Endothelial cell of umbilical vein (primary cell): ENCODE data around the gene KITLG. TPM values are rescaled to one million over a fixed set of nuclear protein-coding genes. Genes with fewer than 3 reads are reported as not detected.

Experiments used
- BruUV-seq: library from RNA; stranded (reverse); fragments of 400-500 nt; replicated peaks from 2 replicates; lab custom pipeline; 2021; lab: Mats Ljungman, UMichigan
- CTCF ChIA-PET: fragments of 300-600, 350-600 bp; sonication (Branson Sonifier 250); formaldehyde crosslinking; loops from one replicate; lab custom pipeline; 2021; ENCODE audit warnings: antibody characterized with exemption, inconsistent platforms; lab: Charles Lee
- POLR2A ChIA-PET: fragments of 300-600, 350-600 bp; sonication (Branson Sonifier 250); formaldehyde crosslinking; loops from one replicate; lab custom pipeline; 2021; ENCODE audit warnings: antibody characterized with exemption, inconsistent platforms; lab: Charles Lee
- DNase-seq: peaks from one replicate; pipeline ENCODE4 v3.0.0-alpha.2; 2011; ENCODE audit warnings: low read depth, low spot score
- FAIRE-seq: peaks from 2 replicates; lab custom pipeline; 2011; peaks lifted over from hg19 to GRCh38; lab: Jason Lieb, UNC
- H2AFZ ChIP-seq: 2 replicates; pipeline ENCODE4 v1.6.0; 2012; ENCODE audit warnings: low read depth, low read length, control low read depth, inconsistent platforms
- H3K27ac ChIP-seq: 2 replicates; pipeline ENCODE4 v1.5.1; 2011; ENCODE audit warnings: low read depth, mild to moderate bottlenecking, control low read depth, low read length, moderate library complexity; ENCODE audit not compliant: insufficient read depth
- H3K27me3 ChIP-seq, 2 experiments: 2 replicates each; pipeline versions ENCODE4 v1.6.0 to v1.6.1; 2011; ENCODE audit warnings: low read length in 2 of 2, mixed read lengths in 1 of 2; ENCODE audit not compliant: control insufficient read depth in 2 of 2, insufficient read depth in 2 of 2
- H3K36me3 ChIP-seq, 2 experiments: 2 replicates in 1 of 2; 3 replicates in 1 of 2; pipeline ENCODE4 v1.5.1; 2011; ENCODE audit warnings: low read length in 2 of 2, mild to moderate bottlenecking in 1 of 2, moderate library complexity in 1 of 2; ENCODE audit not compliant: control insufficient read depth in 2 of 2, insufficient read depth in 2 of 2; ENCODE audit errors: extremely low read depth in 1 of 2
- H3K4me1 ChIP-seq: 3 replicates; pipeline ENCODE4 v1.5.1; 2011; ENCODE audit warnings: mild to moderate bottlenecking, low read length; ENCODE audit not compliant: control insufficient read depth, insufficient read depth; ENCODE audit errors: extremely low read depth
- H3K4me2 ChIP-seq: 2 replicates; pipeline ENCODE4 v1.6.1; 2011; ENCODE audit warnings: low read length, control low read depth, mixed read lengths; ENCODE audit not compliant: insufficient read depth
- H3K4me3 ChIP-seq, 3 experiments: fragments of 200-600 bp in 1 of 3; sonication (generic), shearing (Covaris generic) in 1 of 3; replicated peaks in 1 of 3; 2 replicates each; pipeline ENCODE4 v1.5.1; 2011 to 2016; ENCODE audit warnings: control low read depth in 3 of 3, low read length in 3 of 3, mild to moderate bottlenecking in 2 of 3, inconsistent platforms in 1 of 3, low read depth in 1 of 3, moderate library complexity in 1 of 3; ENCODE audit not compliant: insufficient read depth in 1 of 3
- H3K79me2 ChIP-seq: 2 replicates; pipeline ENCODE4 v1.6.0; 2012; ENCODE audit warnings: low read length, inconsistent platforms; ENCODE audit not compliant: control insufficient read depth, insufficient read depth
- H3K9ac ChIP-seq: replicated peaks from 2 replicates; pipeline ENCODE3; 2011; ENCODE audit warnings: low read length, control low read depth; ENCODE audit not compliant: insufficient read depth; ENCODE audit errors: extremely low read depth
- H3K9me1 ChIP-seq: replicated peaks from 3 replicates; pipeline ENCODE4 v1.6.0; 2011; ENCODE audit warnings: mild to moderate bottlenecking, low read length; ENCODE audit not compliant: control insufficient read depth, insufficient read depth; ENCODE audit errors: extremely low read depth
- H3K9me3 ChIP-seq: replicated peaks from 2 replicates; pipeline ENCODE4 v1.5.1; 2012; ENCODE audit warnings: low read length, inconsistent platforms; ENCODE audit not compliant: control insufficient read depth, insufficient read depth
- H4K20me1 ChIP-seq: replicated peaks from 2 replicates; pipeline ENCODE3; 2011; ENCODE audit warnings: mild to moderate bottlenecking, low read length; ENCODE audit not compliant: control insufficient read depth, insufficient read depth; ENCODE audit errors: extremely low read depth
- FOS ChIP-seq: IDR thresholded peaks from 2 replicates; pipeline ENCODE4 v1.6.1; 2011; ENCODE audit warnings: mild to moderate bottlenecking, low read length, moderate library complexity, borderline replicate concordance; ENCODE audit not compliant: insufficient read depth
- GATA2 ChIP-seq: IDR thresholded peaks from 2 replicates; pipeline ENCODE4 v1.7.0; 2011; ENCODE audit warnings: low read depth, mild to moderate bottlenecking, moderate library complexity, mixed read lengths, low read length; ENCODE audit not compliant: insufficient read length, insufficient read depth
- POLR2A ChIP-seq: IDR thresholded peaks from 2 replicates; pipeline ENCODE4 v1.6.1; 2012; ENCODE audit warnings: low read depth, mild to moderate bottlenecking, control low read depth, low read length
- dilution Hi-C: fragments of 300-500 bp; cut with MboI; formaldehyde crosslinking; loops from one replicate; pipeline ENCODE4 v1.15.0; 2019; ENCODE audit warnings: low sequenced_read_pairs; ENCODE audit not compliant: extremely low pct_ligation_motif_present
- intact Hi-C: fragments of 100-400 bp; cut with micrococcal nuclease; formaldehyde crosslinking; loops from one replicate; pipeline ENCODE4 v1.10.0; 2022
- polyA plus RNA-seq, 4 experiments: library from polyadenylated mRNA; depleted of rRNA in 3 of 4; stranded (reverse) in 3 of 4; unstranded in 1 of 4; fragments of >200 nt; gene quantifications; 2 replicates each; pipeline versions ENCODE4 v1.2.1 to v1.2.3, GENCODE V29; 2011 to 2012; ENCODE audit warnings: missing spikeins in 1 of 4
- total RNA-seq: library from RNA; stranded (reverse); gene quantifications from 2 replicates; pipeline ENCODE4 v1.2.3, GENCODE V29; 2021

The KITLG gene
- total and polyA plus RNA-seq, 2 donors (not counting 3 experiments of a cell fraction or from before 2014, with no cell fraction given), result 3.8 to 32.5 TPM

DNA sequence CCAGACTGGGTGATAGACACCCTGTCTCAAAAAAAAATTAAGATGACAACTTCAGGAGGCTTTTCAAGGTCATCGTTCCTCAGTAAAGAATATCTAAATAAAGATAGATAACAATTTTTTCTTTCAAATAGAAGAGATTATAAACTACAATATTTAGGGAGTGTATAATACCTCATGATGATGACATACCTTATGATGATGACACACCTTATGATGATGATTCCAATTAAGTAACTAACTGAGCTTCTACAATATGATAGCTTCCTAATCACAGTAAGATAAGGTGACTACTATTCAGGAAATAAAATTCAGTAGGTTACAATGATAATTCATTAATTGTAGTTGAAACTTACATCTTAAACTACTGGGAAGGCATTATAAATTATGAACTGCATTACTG, 40.4 kb downstream of the KITLG start:
- POLR2A ChIA-PET, result no interaction called here
- FAIRE-seq, result no peak
- CTCF ChIA-PET, result interaction anchor here (1.2 kb wide), 1 partner anchor 12 kb away, joined by 4 read pairs; no protein-coding TSS in a partner anchor

DNA sequence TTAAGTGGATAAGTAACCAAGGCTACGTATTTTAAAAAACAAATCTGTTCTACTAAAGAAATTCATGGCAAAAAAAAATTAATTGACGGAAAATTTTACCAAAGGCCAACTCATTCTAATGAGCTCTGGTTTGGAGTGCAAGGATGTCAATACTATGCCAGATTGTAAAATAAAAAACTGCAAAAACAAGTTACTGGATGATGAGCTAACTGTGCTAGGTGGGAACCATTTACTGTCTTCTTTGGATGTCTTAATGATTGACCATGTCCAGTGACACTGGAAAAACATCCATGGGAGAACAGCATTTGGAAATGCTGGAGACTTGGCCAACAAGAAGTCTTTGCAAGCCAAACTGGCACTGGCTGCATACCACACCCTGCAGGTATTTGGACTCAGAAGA, 41.6 kb downstream of the KITLG start:
- Histone ChIP-seq H3K27ac (no peak overlapping the region), H3K36me3 (no peaks in the 10 kb centered on the region), H3K4me3 (no peak overlapping the region), H3K9me1 (no peaks in the 10 kb centered on the region), H3K27me3 (no peaks in the 10 kb centered on the region), H4K20me1 (no peaks in the 10 kb centered on the region), H3K4me1 (no peaks in the 10 kb centered on the region), H2AFZ (no peak overlapping the region), H3K4me2 (no peak overlapping the region), H3K79me2 (no peaks in the 10 kb centered on the region), H3K9ac (no peak overlapping the region), H3K9me3 (no peaks in the 10 kb centered on the region)
- CTCF ChIA-PET, result interaction anchor here (1.1 kb wide), 2 partner anchors 10 to 27 kb away, joined by 3 read pairs; no protein-coding TSS in a partner anchor
- no TSS peak for BruUV-seq
- intact Hi-C loops (no loop called here), dilution Hi-C loops (no loop called here)
- DNase-seq (no peak), FAIRE-seq (no peak)
- TF ChIP-seq POLR2A, result no peak
- POLR2A ChIA-PET, result no interaction called here

More for the DNA sequence above, 40.4 kb downstream of the KITLG start:
- Histone ChIP-seq H3K36me3 (peaks cover 0 to under 1% of the 10 kb centered on the region in 2 experiments), H3K27ac (no peak overlapping the region), H3K4me3 (no peak overlapping the region), H3K79me2 (no peaks in the 10 kb centered on the region), H3K9me1 (no peaks in the 10 kb centered on the region), H3K9me3 (no peaks in the 10 kb centered on the region), H4K20me1 (no peaks in the 10 kb centered on the region), H3K9ac (no peak overlapping the region), H3K4me1 (no peaks in the 10 kb centered on the region), H3K4me2 (no peak overlapping the region), H3K27me3 (no peaks in the 10 kb centered on the region), H2AFZ (no peak overlapping the region)
- TF ChIP-seq GATA2 (no peak), FOS (no peak)
- dilution Hi-C loops (no loop called here), intact Hi-C loops (no loop called here)
- no peak for DNase-seq
- no TSS peak for BruUV-seq
